Hematopoietic multipotent progenitor cell treated with erythropoietin and hydrocortisone succinate and interleukin-3 and kit ligand, for 8 days (in vitro differentiated cells): ENCODE results near the gene ALDH3B2.
"Not testable (repeated sequence)": the region's sequence is repeated elsewhere in the genome, so short reads cannot be mapped to it uniquely, and the experiment has no call there.

Experiments used
- DNase-seq: peaks from one replicate; pipeline ENCODE4 v3.0.0-alpha.2; 2015

Gene ALDH3B2

GRCh38 chr11:67685641-67686332 lies 11.4 kb upstream of the ALDH3B2 start:
- DNase-seq = not testable (repeated sequence)

- not testable (repeated sequence) for DNase-seq
Measured at GRCh38 chr11:67682126-67683034, 8.0 kb upstream of the ALDH3B2 start.

GRCh38 chr11:67680696-67681470 lies 6.5 kb upstream of the ALDH3B2 start:
- no peak for DNase-seq

GRCh38 chr11:67675058-67675747 lies 780 bp upstream of the ALDH3B2 start:
- DNase-seq = no peak

GRCh38 chr11:67673902-67674301 lies 521 bp downstream of the ALDH3B2 start:
- DNase-seq = no peak

- no peak for DNase-seq
Measured at GRCh38 chr11:67673358-67673757, 1.1 kb downstream of the ALDH3B2 start.

GRCh38 chr11:67671211-67671520 lies 3.3 kb downstream of the ALDH3B2 start:
- DNase-seq = no peak

GRCh38 chr11:67670316-67671210 lies 3.9 kb downstream of the ALDH3B2 start:
- DNase-seq = no peak

- DNase-seq = no peak
Measured at GRCh38 chr11:67668192-67668551, 6.3 kb downstream of the ALDH3B2 start.

GRCh38 chr11:67667490-67668191 lies 6.8 kb downstream of the ALDH3B2 start:
- DNase-seq = no peak

- DNase-seq = no peak
Measured at GRCh38 chr11:67666676-67667489, 7.5 kb downstream of the ALDH3B2 start.

GRCh38 chr11:67666303-67666645 lies 8.1 kb downstream of the ALDH3B2 start:
- no peak for DNase-seq

- DNase-seq = no peak
Measured at GRCh38 chr11:67665541-67666302, 8.7 kb downstream of the ALDH3B2 start.

- DNase-seq = no peak
Measured at GRCh38 chr11:67664696-67665540, 9.5 kb downstream of the ALDH3B2 start.

GRCh38 chr11:67664213-67664585 lies 10.2 kb downstream of the ALDH3B2 start:
- no peak for DNase-seq

GRCh38 chr11:67663532-67664212 lies 10.8 kb downstream of the ALDH3B2 start:
- no peak for DNase-seq

- no peak for DNase-seq
Measured at GRCh38 chr11:67662835-67663531, 11.4 kb downstream of the ALDH3B2 start.
